Measurements from ENCODE around the gene CREBBP. TPM values are rescaled to one million over a fixed set of nuclear protein-coding genes. Genes with fewer than 3 reads are reported as not detected.

Gene CREBBP
- total and polyA plus RNA-seq, 2 donors, result 11.6 to 20.7 TPM

DNA sequence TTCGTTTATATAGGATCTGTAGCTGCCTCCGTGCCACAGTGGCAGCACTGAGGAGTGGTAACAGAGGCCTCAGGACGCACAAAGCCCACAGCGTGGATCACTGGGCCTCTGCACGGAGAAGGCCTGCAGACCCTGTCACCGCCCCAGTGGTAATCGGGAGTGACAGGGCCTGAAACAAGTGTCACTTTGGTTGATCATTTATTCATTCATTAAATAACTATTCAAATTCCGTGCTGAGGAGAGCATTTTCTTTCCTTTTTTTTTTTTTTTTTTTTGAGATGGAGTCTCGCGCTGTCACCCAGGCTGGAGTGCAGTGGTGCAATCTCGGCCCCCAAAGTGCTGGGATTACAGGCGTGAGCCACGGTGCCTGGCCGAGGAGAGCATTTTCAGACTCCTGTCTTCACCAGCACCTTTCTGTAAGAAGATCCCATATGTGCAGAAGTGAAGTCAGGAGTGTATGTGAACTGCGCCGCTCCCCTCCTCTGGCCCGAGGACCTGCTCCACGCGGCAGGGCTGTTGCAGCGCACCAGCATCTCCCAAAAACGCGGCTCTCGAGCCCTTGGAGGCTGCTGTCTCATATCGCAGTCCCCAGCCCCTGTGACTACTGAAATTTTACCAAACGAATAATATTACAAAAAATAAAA lies 118.3 kb downstream of the CREBBP start:
- Histone ChIP-seq H3K4me1 (ENCODE audit: control insufficient read depth in 2 of 2, insufficient read depth in 2 of 2, low read length in 2 of 2) (no peaks in the 10 kb centered on the region), H3K4me3 (ENCODE audit: low read length in 2 of 2) (no peak overlapping the region), H3K27me3 (ENCODE audit: control insufficient read depth in 2 of 2, insufficient read depth in 1 of 2, low read length in 1 of 2) (no peaks in the 10 kb centered on the region), H3K27ac (ENCODE audit: low read depth in 1 of 2, low read length in 1 of 2) (no peak overlapping the region), H3K9me3 (ENCODE audit: control insufficient read depth in 2 of 2, insufficient read depth in 1 of 2, low read length in 1 of 2) (no peaks in the 10 kb centered on the region), H3K36me3 (ENCODE audit: control insufficient read depth in 2 of 2, insufficient read depth in 2 of 2, low read length in 1 of 2) (peaks cover 74 to 79% of the 10 kb centered on the region in 2 donors)
- WGBS, result 98% methylated on average over 25 of the region's 25 CpGs
- DNase-seq (ENCODE audit: low read depth in 6 of 9, low spot score in 9 of 9), result no peak

DNA sequence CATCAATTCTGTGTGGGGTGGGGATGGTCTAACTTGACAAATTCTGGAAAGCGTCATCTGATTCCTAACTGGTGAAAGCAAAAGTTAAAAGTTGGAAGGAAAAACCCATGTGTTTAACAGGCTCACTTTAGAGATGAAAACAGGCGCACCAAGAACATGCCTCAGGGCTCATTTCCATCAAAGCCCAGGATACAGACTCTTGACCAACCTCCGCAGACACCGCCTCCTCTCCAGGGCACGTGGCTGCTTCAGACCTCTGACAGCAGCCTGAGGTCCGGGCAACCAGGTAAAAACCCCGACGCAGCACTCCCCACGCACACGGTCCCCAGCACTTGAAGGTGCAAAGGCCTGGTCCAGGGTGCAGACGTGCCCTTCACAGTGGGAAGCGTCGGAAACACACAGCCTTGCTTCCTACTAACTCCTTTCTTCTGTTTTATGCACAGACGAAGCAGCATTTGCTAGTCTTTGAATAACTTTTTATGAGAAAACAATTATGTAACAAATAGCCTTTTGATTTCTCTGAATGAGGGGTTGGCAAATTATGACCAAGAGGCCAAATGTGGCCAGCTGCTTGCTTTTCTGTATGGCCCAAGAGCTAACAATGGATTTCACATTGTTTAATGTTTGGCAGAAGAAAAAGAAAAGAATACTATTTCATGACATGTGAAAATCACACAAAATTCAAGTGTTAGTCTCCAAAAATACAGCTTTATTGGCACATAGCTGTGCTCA lies 119.0 kb downstream of the CREBBP start:
- DNase-seq (ENCODE audit: low read depth in 6 of 9, low spot score in 9 of 9), result no peak
- no peak overlapping the region for H3K4me3 ChIP-seq (ENCODE audit: low read length in 2 of 2)
- 96% methylated on average over 14 of the region's 14 CpGs for WGBS
- H3K4me1 ChIP-seq (ENCODE audit: control insufficient read depth in 2 of 2, insufficient read depth in 2 of 2, low read length in 2 of 2), result no peaks in the 10 kb centered on the region
- no peaks in the 10 kb centered on the region for H3K9me3 ChIP-seq (ENCODE audit: control insufficient read depth in 2 of 2, insufficient read depth in 1 of 2, low read length in 1 of 2)
- peaks cover 74 to 79% of the 10 kb centered on the region in 2 donors for H3K36me3 ChIP-seq (ENCODE audit: control insufficient read depth in 2 of 2, insufficient read depth in 2 of 2, low read length in 1 of 2)
- no peaks in the 10 kb centered on the region for H3K27me3 ChIP-seq (ENCODE audit: control insufficient read depth in 2 of 2, insufficient read depth in 1 of 2, low read length in 1 of 2)
- no peak overlapping the region for H3K27ac ChIP-seq (ENCODE audit: low read depth in 1 of 2, low read length in 1 of 2)

DNA sequence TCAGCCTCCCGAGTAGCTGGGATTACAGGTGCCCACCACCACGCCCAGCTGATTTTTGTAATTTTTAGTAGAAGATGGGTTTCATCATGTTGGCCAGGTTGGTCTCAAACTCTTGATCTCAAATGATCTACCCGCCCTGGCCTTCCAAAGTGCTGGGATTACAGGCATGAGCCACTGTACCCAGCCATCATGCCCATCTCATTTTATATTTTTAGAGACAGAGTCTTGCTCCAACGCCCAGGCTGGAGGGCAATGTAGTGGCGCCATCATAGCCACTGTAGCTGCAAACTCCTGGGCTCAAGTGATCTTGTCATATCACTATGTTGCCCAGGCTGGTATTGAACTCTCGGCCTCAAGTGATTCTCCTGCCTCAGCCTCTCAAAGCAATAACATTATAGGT lies 120.0 kb downstream of the CREBBP start:
- 98% methylated on average over 6 of the region's 6 CpGs for WGBS
- no peaks in the 10 kb centered on the region for H3K27me3 ChIP-seq (ENCODE audit: control insufficient read depth in 2 of 2, insufficient read depth in 1 of 2, low read length in 1 of 2)
- H3K36me3 ChIP-seq (ENCODE audit: control insufficient read depth in 2 of 2, insufficient read depth in 2 of 2, low read length in 1 of 2), result peaks cover 73 to 74% of the 10 kb centered on the region in 2 donors
- no peaks in the 10 kb centered on the region for H3K4me1 ChIP-seq (ENCODE audit: control insufficient read depth in 2 of 2, insufficient read depth in 2 of 2, low read length in 2 of 2)
- H3K4me3 ChIP-seq (ENCODE audit: low read length in 2 of 2), result no peak overlapping the region
- no peak for DNase-seq (ENCODE audit: low read depth in 6 of 9, low spot score in 9 of 9)
- H3K9me3 ChIP-seq (ENCODE audit: control insufficient read depth in 2 of 2, insufficient read depth in 1 of 2, low read length in 1 of 2), result no peaks in the 10 kb centered on the region
- no peak overlapping the region for H3K27ac ChIP-seq (ENCODE audit: low read depth in 1 of 2, low read length in 1 of 2)

DNA sequence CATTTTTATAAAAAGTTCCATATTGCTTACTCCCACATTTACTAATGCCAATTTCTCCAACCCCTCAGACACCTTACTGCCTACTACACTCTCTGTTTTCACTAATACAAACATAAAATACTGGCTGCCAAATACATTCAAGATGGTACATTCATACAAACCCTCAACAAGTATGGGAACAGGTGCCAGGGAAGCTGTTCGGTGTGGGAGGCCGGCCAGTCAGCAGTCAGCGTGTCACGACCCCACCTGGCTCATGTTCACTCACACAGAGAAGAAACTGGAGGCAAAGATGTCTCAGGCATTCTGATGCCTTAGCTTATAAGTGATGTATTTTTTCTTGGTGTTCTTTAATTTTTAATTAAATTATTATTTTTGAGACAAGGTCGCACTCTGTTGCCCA lies 120.8 kb downstream of the CREBBP start:
- H3K4me1 ChIP-seq (ENCODE audit: control insufficient read depth in 2 of 2, insufficient read depth in 2 of 2, low read length in 2 of 2), result no peaks in the 10 kb centered on the region
- H3K36me3 ChIP-seq (ENCODE audit: control insufficient read depth in 2 of 2, insufficient read depth in 2 of 2, low read length in 1 of 2), result peaks cover 66 to 73% of the 10 kb centered on the region in 2 donors
- H3K27me3 ChIP-seq (ENCODE audit: control insufficient read depth in 2 of 2, insufficient read depth in 1 of 2, low read length in 1 of 2), result no peaks in the 10 kb centered on the region
- 98% methylated on average over 5 of the region's 5 CpGs for WGBS
- no peak overlapping the region for H3K4me3 ChIP-seq (ENCODE audit: low read length in 2 of 2)
- DNase-seq (ENCODE audit: low read depth in 6 of 9, low spot score in 9 of 9), result no peak
- H3K9me3 ChIP-seq (ENCODE audit: control insufficient read depth in 2 of 2, insufficient read depth in 1 of 2, low read length in 1 of 2), result no peaks in the 10 kb centered on the region
- no peak overlapping the region for H3K27ac ChIP-seq (ENCODE audit: low read depth in 1 of 2, low read length in 1 of 2)

DNA sequence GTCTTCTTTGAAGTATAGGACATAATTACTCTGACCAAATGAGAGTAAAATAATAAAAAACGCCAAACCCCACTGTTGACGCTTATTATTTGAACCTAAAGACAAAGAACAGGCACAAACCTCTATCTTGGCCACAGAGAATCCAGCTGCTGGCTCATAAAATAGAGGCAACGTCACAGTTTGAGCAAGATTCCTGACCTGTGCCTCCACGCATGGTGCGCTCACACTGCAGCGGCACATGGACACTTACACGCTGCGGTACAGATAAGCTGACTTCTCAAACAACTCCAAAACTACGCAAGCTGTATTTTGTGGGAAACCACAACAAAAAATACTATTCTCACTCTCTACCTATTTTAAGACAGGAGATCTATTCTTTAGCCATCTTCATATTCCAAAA lies 124.4 kb downstream of the CREBBP start:
- Histone ChIP-seq H3K9me3 (ENCODE audit: control insufficient read depth in 2 of 2, insufficient read depth in 1 of 2, low read length in 1 of 2) (no peaks in the 10 kb centered on the region), H3K27ac (ENCODE audit: low read depth in 1 of 2, low read length in 1 of 2) (no peak overlapping the region), H3K4me3 (ENCODE audit: low read length in 2 of 2) (no peak overlapping the region), H3K36me3 (ENCODE audit: control insufficient read depth in 2 of 2, insufficient read depth in 2 of 2, low read length in 1 of 2) (peaks cover 45 to 72% of the 10 kb centered on the region in 2 donors), H3K4me1 (ENCODE audit: control insufficient read depth in 2 of 2, insufficient read depth in 2 of 2, low read length in 2 of 2) (no peaks in the 10 kb centered on the region), H3K27me3 (ENCODE audit: control insufficient read depth in 2 of 2, insufficient read depth in 1 of 2, low read length in 1 of 2) (no peaks in the 10 kb centered on the region)
- DNase-seq (ENCODE audit: low read depth in 6 of 9, low spot score in 9 of 9), result no peak
- 98% methylated on average over 9 of the region's 9 CpGs for WGBS

DNA sequence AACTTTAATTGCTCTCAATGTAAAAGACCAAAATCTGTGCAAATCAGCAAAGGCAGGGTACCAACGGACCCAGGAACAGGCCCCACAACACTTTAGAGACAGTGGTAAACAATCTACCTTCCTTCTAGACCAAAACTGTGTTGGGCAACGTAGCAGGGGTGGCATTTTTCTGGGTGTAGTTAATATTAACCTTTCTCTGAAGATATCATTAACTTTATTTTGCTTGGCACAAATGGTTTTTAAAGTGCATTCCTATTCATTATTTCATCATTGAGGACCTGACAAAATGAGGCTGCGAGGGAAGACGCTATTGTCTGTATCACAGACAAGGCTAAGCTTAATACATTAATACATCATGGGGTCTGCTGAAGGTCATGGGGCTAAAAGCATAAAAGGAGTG lies 125.3 kb downstream of the CREBBP start:
- no peaks in the 10 kb centered on the region for H3K4me1 ChIP-seq (ENCODE audit: control insufficient read depth in 2 of 2, insufficient read depth in 2 of 2, low read length in 2 of 2)
- peaks cover 42 to 73% of the 10 kb centered on the region in 2 donors for H3K36me3 ChIP-seq (ENCODE audit: control insufficient read depth in 2 of 2, insufficient read depth in 2 of 2, low read length in 1 of 2)
- H3K27me3 ChIP-seq (ENCODE audit: control insufficient read depth in 2 of 2, insufficient read depth in 1 of 2, low read length in 1 of 2), result no peaks in the 10 kb centered on the region
- H3K4me3 ChIP-seq (ENCODE audit: low read length in 2 of 2), result no peak overlapping the region
- no peaks in the 10 kb centered on the region for H3K9me3 ChIP-seq (ENCODE audit: control insufficient read depth in 2 of 2, insufficient read depth in 1 of 2, low read length in 1 of 2)
- H3K27ac ChIP-seq (ENCODE audit: low read depth in 1 of 2, low read length in 1 of 2), result no peak overlapping the region
- over 99% methylated on average over 4 of the region's 4 CpGs for WGBS
- no peak for DNase-seq (ENCODE audit: low read depth in 6 of 9, low spot score in 9 of 9)

DNA sequence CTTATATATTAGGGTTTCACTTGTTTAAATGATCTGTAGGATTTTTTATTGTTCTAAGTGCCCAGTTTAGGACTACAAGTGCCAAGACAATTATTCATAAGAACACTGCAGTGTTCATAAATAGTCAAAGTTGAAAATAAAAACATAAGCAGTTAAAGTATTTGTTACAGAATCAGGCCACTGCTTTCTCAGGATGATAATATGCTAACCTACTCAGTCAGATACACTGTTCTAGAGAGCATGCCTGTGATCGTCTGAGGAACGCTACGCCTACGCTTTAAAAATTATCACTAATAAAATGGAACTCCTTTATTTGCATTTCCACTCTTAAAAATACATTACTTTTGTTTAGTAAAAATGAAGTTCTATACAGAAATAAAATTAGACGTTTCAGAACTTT lies 125.7 kb downstream of the CREBBP start:
- Histone ChIP-seq H3K4me3 (ENCODE audit: low read length in 2 of 2) (no peak overlapping the region), H3K27ac (ENCODE audit: low read depth in 1 of 2, low read length in 1 of 2) (no peak overlapping the region), H3K4me1 (ENCODE audit: control insufficient read depth in 2 of 2, insufficient read depth in 2 of 2, low read length in 2 of 2) (no peaks in the 10 kb centered on the region), H3K27me3 (ENCODE audit: control insufficient read depth in 2 of 2, insufficient read depth in 1 of 2, low read length in 1 of 2) (no peaks in the 10 kb centered on the region), H3K36me3 (ENCODE audit: control insufficient read depth in 2 of 2, insufficient read depth in 2 of 2, low read length in 1 of 2) (peaks cover 44 to 78% of the 10 kb centered on the region in 2 donors), H3K9me3 (ENCODE audit: control insufficient read depth in 2 of 2, insufficient read depth in 1 of 2, low read length in 1 of 2) (no peaks in the 10 kb centered on the region)
- DNase-seq (ENCODE audit: low read depth in 6 of 9, low spot score in 9 of 9), result no peak
- 98% methylated on average over 5 of the region's 5 CpGs for WGBS

DNA sequence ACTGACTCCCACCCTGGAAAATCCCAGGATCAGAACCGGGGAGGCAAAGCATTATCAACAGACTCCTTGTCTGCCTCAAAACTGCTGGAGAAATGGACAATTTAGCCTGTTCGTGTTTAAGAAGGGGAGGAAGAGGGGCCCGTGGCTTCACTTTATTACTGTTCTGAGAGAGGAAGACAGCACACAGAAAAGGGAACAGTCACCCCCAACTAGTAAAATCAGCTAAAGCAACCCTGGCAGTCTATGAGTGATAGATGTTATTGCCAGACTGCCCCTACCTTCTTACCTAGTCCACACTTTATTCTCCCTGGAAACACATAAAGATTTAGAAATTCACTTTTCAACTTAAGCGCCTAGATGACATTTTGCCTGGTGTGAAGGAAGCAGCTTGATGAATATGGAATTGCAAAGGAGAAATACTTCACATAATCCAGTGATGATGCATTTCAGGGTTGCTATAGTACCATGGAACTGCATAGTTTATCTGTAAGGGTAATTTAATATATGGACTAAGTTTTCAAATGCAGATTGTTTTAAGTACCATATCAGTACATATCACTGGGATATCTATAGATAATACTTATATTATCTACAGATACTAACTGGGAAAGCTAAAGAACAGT lies 126.3 kb downstream of the CREBBP start:
- Histone ChIP-seq H3K27ac (ENCODE audit: low read depth in 1 of 2, low read length in 1 of 2) (no peak overlapping the region), H3K4me3 (ENCODE audit: low read length in 2 of 2) (no peak overlapping the region), H3K36me3 (ENCODE audit: control insufficient read depth in 2 of 2, insufficient read depth in 2 of 2, low read length in 1 of 2) (peaks cover 43 to 77% of the 10 kb centered on the region in 2 donors), H3K27me3 (ENCODE audit: control insufficient read depth in 2 of 2, insufficient read depth in 1 of 2, low read length in 1 of 2) (no peaks in the 10 kb centered on the region), H3K9me3 (ENCODE audit: control insufficient read depth in 2 of 2, insufficient read depth in 1 of 2, low read length in 1 of 2) (no peaks in the 10 kb centered on the region), H3K4me1 (ENCODE audit: control insufficient read depth in 2 of 2, insufficient read depth in 2 of 2, low read length in 2 of 2) (no peaks in the 10 kb centered on the region)
- 96% methylated on average over 4 of the region's 4 CpGs for WGBS
- no peak for DNase-seq (ENCODE audit: low read depth in 6 of 9, low spot score in 9 of 9)

DNA sequence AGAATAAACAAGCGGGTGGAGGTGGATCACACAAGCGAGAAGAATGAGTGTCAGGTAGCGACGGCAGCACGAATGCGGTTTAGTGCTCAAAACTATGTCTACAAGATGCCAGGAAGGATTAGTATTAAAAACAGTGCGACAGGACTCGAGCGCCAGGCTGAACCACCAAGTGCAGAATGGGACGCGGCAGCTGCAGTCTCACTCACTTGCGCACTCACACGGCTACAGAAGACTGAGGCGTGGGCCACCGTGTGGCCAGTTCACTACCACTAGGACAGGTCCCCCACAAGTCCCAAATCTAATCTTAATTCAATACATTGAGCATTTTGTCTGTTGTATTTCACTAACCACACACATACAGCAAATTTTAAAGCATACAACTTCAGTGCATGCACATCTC lies 127.5 kb downstream of the CREBBP start:
- Histone ChIP-seq H3K27me3 (ENCODE audit: control insufficient read depth in 2 of 2, insufficient read depth in 1 of 2, low read length in 1 of 2) (no peaks in the 10 kb centered on the region), H3K27ac (ENCODE audit: low read depth in 1 of 2, low read length in 1 of 2) (no peak overlapping the region), H3K9me3 (ENCODE audit: control insufficient read depth in 2 of 2, insufficient read depth in 1 of 2, low read length in 1 of 2) (no peaks in the 10 kb centered on the region), H3K36me3 (ENCODE audit: control insufficient read depth in 2 of 2, insufficient read depth in 2 of 2, low read length in 1 of 2) (peaks cover 44 to 73% of the 10 kb centered on the region in 2 donors), H3K4me1 (ENCODE audit: control insufficient read depth in 2 of 2, insufficient read depth in 2 of 2, low read length in 2 of 2) (no peaks in the 10 kb centered on the region), H3K4me3 (ENCODE audit: low read length in 2 of 2) (no peak overlapping the region)
- 99% methylated on average over 15 of the region's 15 CpGs for WGBS
- DNase-seq (ENCODE audit: low read depth in 6 of 9, low spot score in 9 of 9), result no peak
